ENCODE results near the gene FLNB. TPM values are rescaled to one million over a fixed set of nuclear protein-coding genes. Genes with fewer than 3 reads are reported as not detected.

The FLNB gene
- total RNA-seq, 2 donors from 2014 or later, result 246 to 362 TPM

- TF ChIP-seq CTCF (IDR thresholded peaks at IDR 0.05), result no peak
- H3K27me3 ChIP-seq, result no peaks in the 10 kb centered on the region
- intact Hi-C loops (cut with DNase I), result loop anchor here (10.0 kb wide), 1 partner anchor 103 kb away; no protein-coding TSS in a partner anchor
- no peaks in the 10 kb centered on the region for H3K9me3 ChIP-seq
- no peaks in the 10 kb centered on the region for H3K4me1 ChIP-seq
- H3K9ac ChIP-seq (ENCODE audit: low read depth in 2 of 2, low read length in 2 of 2), result no peak overlapping the region
- H3K27ac ChIP-seq, result no peak overlapping the region
- no peak overlapping the region for H3K4me3 ChIP-seq
- H3K36me3 ChIP-seq, result peaks cover 23% of the 10 kb centered on the region
- peak; percentile 35 for DNase-seq
Measured at GRCh38 chr3:58117561-58118181, 109.4 kb downstream of the FLNB start.

GRCh38 chr3:58119186-58119585 is 111.0 kb downstream of the FLNB start:
- H3K4me1 ChIP-seq, result no peaks in the 10 kb centered on the region
- no peak for TF ChIP-seq CTCF (IDR thresholded peaks at IDR 0.05)
- no peak overlapping the region for H3K27ac ChIP-seq
- no peaks in the 10 kb centered on the region for H3K9me3 ChIP-seq
- no peak overlapping the region for H3K4me3 ChIP-seq
- H3K9ac ChIP-seq (ENCODE audit: low read depth in 2 of 2, low read length in 2 of 2), result no peak overlapping the region
- DNase-seq, result no peak
- H3K36me3 ChIP-seq, result peaks cover 26% of the 10 kb centered on the region
- H3K27me3 ChIP-seq, result no peaks in the 10 kb centered on the region
- intact Hi-C loops (cut with DNase I), result loop anchor here (10.0 kb wide), 1 partner anchor 104 kb away; no protein-coding TSS in a partner anchor

GRCh38 chr3:58120075-58120812 is 112.0 kb downstream of the FLNB start:
- H3K36me3 ChIP-seq, result peaks cover 30% of the 10 kb centered on the region
- H3K9ac ChIP-seq (ENCODE audit: low read depth in 2 of 2, low read length in 2 of 2), result no peak overlapping the region
- no peak overlapping the region for H3K27ac ChIP-seq
- TF ChIP-seq CTCF (IDR thresholded peaks at IDR 0.05), result no peak
- no peak overlapping the region for H3K4me3 ChIP-seq
- DNase-seq, result no peak
- no peaks in the 10 kb centered on the region for H3K4me1 ChIP-seq
- H3K27me3 ChIP-seq, result no peaks in the 10 kb centered on the region
- intact Hi-C loops (cut with DNase I), result no loop called here
- no peaks in the 10 kb centered on the region for H3K9me3 ChIP-seq

GRCh38 chr3:58121183-58121582 is 113.0 kb downstream of the FLNB start:
- H3K4me3 ChIP-seq, result no peak overlapping the region
- H3K4me1 ChIP-seq, result no peaks in the 10 kb centered on the region
- no peak for DNase-seq
- H3K36me3 ChIP-seq, result peaks cover 30% of the 10 kb centered on the region
- H3K9ac ChIP-seq (ENCODE audit: low read depth in 2 of 2, low read length in 2 of 2), result no peak overlapping the region
- no peaks in the 10 kb centered on the region for H3K27me3 ChIP-seq
- H3K9me3 ChIP-seq, result no peaks in the 10 kb centered on the region
- no peak overlapping the region for H3K27ac ChIP-seq
- intact Hi-C loops (cut with DNase I), result no loop called here
- no peak for TF ChIP-seq CTCF (IDR thresholded peaks at IDR 0.05)

GRCh38 chr3:58122936-58123700 is 114.9 kb downstream of the FLNB start:
- H3K9me3 ChIP-seq, result no peaks in the 10 kb centered on the region
- H3K27ac ChIP-seq, result no peak overlapping the region
- DNase-seq, result no peak
- H3K27me3 ChIP-seq, result no peaks in the 10 kb centered on the region
- no peak overlapping the region for H3K9ac ChIP-seq (ENCODE audit: low read depth in 2 of 2, low read length in 2 of 2)
- no peak for TF ChIP-seq CTCF (IDR thresholded peaks at IDR 0.05)
- no peaks in the 10 kb centered on the region for H3K4me1 ChIP-seq
- H3K36me3 ChIP-seq, result peaks cover 26% of the 10 kb centered on the region
- intact Hi-C loops (cut with DNase I), result no loop called here
- H3K4me3 ChIP-seq, result no peak overlapping the region
